Measurements from ENCODE around the gene GRID1. TPM values are rescaled to one million over a fixed set of nuclear protein-coding genes. Genes with fewer than 3 reads are reported as not detected.

GRID1 gene
- total RNA-seq, 4 donors from 2014 or later = 0.40 to 1.9 (median 1.00) TPM

- no peaks in the 10 kb centered on the region for H3K9me3 ChIP-seq
- no peak for TF ChIP-seq EP300 (IDR thresholded peaks at IDR 0.05; ENCODE audit: low read depth)
- TF ChIP-seq POLR2AphosphoS5 (IDR thresholded peaks at IDR 0.05) = no peak
- no peak for TF ChIP-seq CTCF (IDR thresholded peaks at IDR 0.05)
- no peak for TF ChIP-seq POLR2A (IDR thresholded peaks at IDR 0.05)
- 86% methylated on average over 5 of the region's 5 CpGs; no CpG with 5 or more reads in 1 of the 2 donors for WGBS, 2 donors (ENCODE audit: low coverage in 1 of 2)
- H3K27me3 ChIP-seq = no peaks in the 10 kb centered on the region
- in situ Hi-C loops (cut with MboI; ENCODE audit: low pct_ligation_motif_present in 1 of 4, low pct_unique_long_range_greater_than_20kb in 1 of 4, low sequenced_read_pairs in 3 of 4) = no loop called here
- no peak overlapping the region for H3K27ac ChIP-seq
- intact Hi-C loops (cut with DNase I; ENCODE audit: low total_unique reads) = no loop called here
- DNase-seq = no peak
- H3K4me3 ChIP-seq = no peak overlapping the region
- H3K36me3 ChIP-seq = no peaks in the 10 kb centered on the region
- H3K4me1 ChIP-seq = no peaks in the 10 kb centered on the region
Observed at GRCh38 chr10:85864173-85864549, 502.4 kb downstream of the GRID1 start.

- TF ChIP-seq POLR2A (IDR thresholded peaks at IDR 0.05) = no peak
- TF ChIP-seq POLR2AphosphoS5 (IDR thresholded peaks at IDR 0.05) = no peak
- no peak for TF ChIP-seq CTCF (IDR thresholded peaks at IDR 0.05)
- no peak for TF ChIP-seq EP300 (IDR thresholded peaks at IDR 0.05; ENCODE audit: low read depth)
- Histone ChIP-seq H3K9me3 (no peaks in the 10 kb centered on the region), H3K27me3 (no peaks in the 10 kb centered on the region), H3K4me1 (no peaks in the 10 kb centered on the region), H3K4me3 (no peak overlapping the region), H3K27ac (no peak overlapping the region), H3K36me3 (no peaks in the 10 kb centered on the region)
- intact Hi-C loops (cut with DNase I; ENCODE audit: low total_unique reads) (no loop called here), in situ Hi-C loops (cut with MboI; ENCODE audit: low pct_ligation_motif_present in 1 of 4, low pct_unique_long_range_greater_than_20kb in 1 of 4, low sequenced_read_pairs in 3 of 4) (no loop called here)
- DNase-seq = no peak
- 48% methylated on average over 7 of the region's 7 CpGs; no CpG with 5 or more reads in 1 of the 2 donors for WGBS, 2 donors (ENCODE audit: low coverage in 1 of 2)
Observed at GRCh38 chr10:85863301-85864172, 503.1 kb downstream of the GRID1 start.

- in situ Hi-C loops (cut with MboI; ENCODE audit: low pct_ligation_motif_present in 1 of 4, low pct_unique_long_range_greater_than_20kb in 1 of 4, low sequenced_read_pairs in 3 of 4) = no loop called here
- H3K36me3 ChIP-seq = no peaks in the 10 kb centered on the region
- intact Hi-C loops (cut with DNase I; ENCODE audit: low total_unique reads) = no loop called here
- H3K27ac ChIP-seq = no peak overlapping the region
- H3K4me1 ChIP-seq = no peaks in the 10 kb centered on the region
- H3K9me3 ChIP-seq = no peaks in the 10 kb centered on the region
- H3K4me3 ChIP-seq = no peak overlapping the region
- H3K27me3 ChIP-seq = no peaks in the 10 kb centered on the region
- WGBS, 2 donors (ENCODE audit: low coverage in 1 of 2) = 20 to 54% methylated on average over 1 to 6 of the region's 6 CpGs
- no peak for DNase-seq
- TF ChIP-seq POLR2AphosphoS5 (IDR thresholded peaks at IDR 0.05) (no peak), POLR2A (IDR thresholded peaks at IDR 0.05) (no peak), CTCF (IDR thresholded peaks at IDR 0.05) (no peak), EP300 (IDR thresholded peaks at IDR 0.05; ENCODE audit: low read depth) (no peak)
Observed at GRCh38 chr10:85862771-85863170, 503.8 kb downstream of the GRID1 start.

- no peaks in the 10 kb centered on the region for H3K27me3 ChIP-seq
- no peak overlapping the region for H3K4me3 ChIP-seq
- WGBS, 2 donors (ENCODE audit: low coverage in 1 of 2) = 51% methylated on average over 3 of the region's 3 CpGs; no CpG with 5 or more reads in 1 of the 2 donors
- no peaks in the 10 kb centered on the region for H3K4me1 ChIP-seq
- H3K27ac ChIP-seq = no peak overlapping the region
- in situ Hi-C loops (cut with MboI; ENCODE audit: low pct_ligation_motif_present in 1 of 4, low pct_unique_long_range_greater_than_20kb in 1 of 4, low sequenced_read_pairs in 3 of 4) = no loop called here
- no peaks in the 10 kb centered on the region for H3K36me3 ChIP-seq
- TF ChIP-seq EP300 (IDR thresholded peaks at IDR 0.05; ENCODE audit: low read depth) = no peak
- TF ChIP-seq POLR2AphosphoS5 (IDR thresholded peaks at IDR 0.05) = no peak
- TF ChIP-seq POLR2A (IDR thresholded peaks at IDR 0.05) = no peak
- TF ChIP-seq CTCF (IDR thresholded peaks at IDR 0.05) = no peak
- intact Hi-C loops (cut with DNase I; ENCODE audit: low total_unique reads) = no loop called here
- DNase-seq = no peak
- H3K9me3 ChIP-seq = no peaks in the 10 kb centered on the region
Observed at GRCh38 chr10:85861513-85862197, 504.9 kb downstream of the GRID1 start.
